Fibroblast of skin of left biceps (primary cell): ENCODE data around the gene CHST9.
"Not testable (repeated sequence)": the region's sequence is repeated elsewhere in the genome, so short reads cannot be mapped to it uniquely, and the experiment has no call there.

ENCODE experiments used
- DNase-seq, 2 experiments: peaks; one replicate each; pipeline ENCODE4 v3.0.0-alpha.2; 2013; ENCODE audit warnings: low read depth in 2 of 2

CHST9 gene

GRCh38 chr18:27094621-27095020, 90.5 kb downstream of the CHST9 start:
- DNase-seq, result no peak

- DNase-seq, result not testable (repeated sequence)
These were observed 91.8 kb downstream of the CHST9 start for GRCh38 chr18:27093290-27093689.

GRCh38 chr18:27081701-27082100, 103.4 kb downstream of the CHST9 start:
- no peak for DNase-seq

- no peak for DNase-seq
These were observed 109.3 kb downstream of the CHST9 start for GRCh38 chr18:27075828-27076227.

- no peak for DNase-seq
These were observed 111.7 kb downstream of the CHST9 start for GRCh38 chr18:27073404-27073830.

GRCh38 chr18:27064673-27065072, 120.4 kb downstream of the CHST9 start:
- DNase-seq, result no peak

- no peak for DNase-seq
These were observed 122.3 kb downstream of the CHST9 start for GRCh38 chr18:27062802-27063201.

GRCh38 chr18:27061488-27062095, 123.5 kb downstream of the CHST9 start:
- no peak for DNase-seq

GRCh38 chr18:27057519-27058234, 127.4 kb downstream of the CHST9 start:
- DNase-seq, result no peak

- DNase-seq, result no peak
These were observed 130.2 kb downstream of the CHST9 start for GRCh38 chr18:27054926-27055325.

GRCh38 chr18:27049969-27050368, 135.1 kb downstream of the CHST9 start:
- no peak for DNase-seq

- no peak for DNase-seq
These were observed 139.8 kb downstream of the CHST9 start for GRCh38 chr18:27045342-27045741.

- no peak for DNase-seq
These were observed 142.9 kb downstream of the CHST9 start for GRCh38 chr18:27042177-27042576.

GRCh38 chr18:27040796-27041195, 144.3 kb downstream of the CHST9 start:
- DNase-seq, result no peak

GRCh38 chr18:27033722-27034121, 151.4 kb downstream of the CHST9 start:
- DNase-seq, result no peak

- DNase-seq, result no peak
These were observed 154.7 kb downstream of the CHST9 start for GRCh38 chr18:27030421-27030820.

GRCh38 chr18:27022477-27022876, 162.6 kb downstream of the CHST9 start:
- no peak for DNase-seq

- no peak for DNase-seq
These were observed 167.1 kb downstream of the CHST9 start for GRCh38 chr18:27017901-27018500.

GRCh38 chr18:27014841-27015240, 170.3 kb downstream of the CHST9 start:
- no peak for DNase-seq

- no peak for DNase-seq
These were observed 174.3 kb downstream of the CHST9 start for GRCh38 chr18:27010784-27011183.

- no peak for DNase-seq
These were observed 175.8 kb downstream of the CHST9 start for GRCh38 chr18:27009293-27009692.

GRCh38 chr18:27008575-27008974, 176.5 kb downstream of the CHST9 start:
- no peak for DNase-seq

GRCh38 chr18:27007880-27008279, 177.2 kb downstream of the CHST9 start:
- no peak for DNase-seq
